ENCODE results near the gene USP27X. TPM values are rescaled to one million over a fixed set of nuclear protein-coding genes. Genes with fewer than 3 reads are reported as not detected.

USP27X gene
- total and polyA plus RNA-seq, 2 donors from 2014 or later: 3.3 to 4.3 TPM

DNA sequence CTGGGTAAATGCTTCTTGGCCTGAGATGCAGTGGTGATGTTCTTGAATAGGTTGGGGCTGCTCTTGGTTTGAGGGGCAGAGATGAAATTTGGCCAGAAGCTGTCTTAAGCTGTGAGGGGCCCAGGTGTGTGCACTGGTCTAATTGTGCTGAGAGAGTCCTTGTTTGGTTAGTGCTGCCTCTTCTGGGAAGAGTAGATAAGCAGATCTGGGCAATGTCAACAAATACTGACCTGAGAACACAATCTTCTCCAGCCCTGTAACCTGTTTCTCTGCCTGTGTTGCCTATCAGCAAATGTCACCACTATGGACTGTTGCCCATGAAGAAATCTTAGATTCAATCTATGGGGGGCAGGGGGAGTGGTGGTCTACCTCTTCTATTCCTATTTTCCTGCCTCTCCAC, 17.2 kb upstream of the USP27X start:
- intact Hi-C loops (cut with DNase I): no loop called here
- Histone ChIP-seq H3K4me1 (ENCODE audit: control insufficient read depth in 2 of 3, insufficient read depth in 2 of 3, low read depth in 1 of 3, low read length in 3 of 3) (no peaks in the 10 kb centered on the region), H3K9me3 (ENCODE audit: control insufficient read depth in 2 of 3, insufficient read depth in 1 of 3, low read length in 3 of 3) (no peaks in the 10 kb centered on the region), H3K27me3 (ENCODE audit: control insufficient read depth, insufficient read depth, low read length) (no peaks in the 10 kb centered on the region), H3K9ac (ENCODE audit: low read length in 3 of 3) (no peak overlapping the region), H3K36me3 (ENCODE audit: control insufficient read depth in 2 of 3, insufficient read depth in 3 of 3, low read length in 3 of 3) (no peaks in the 10 kb centered on the region), H3K27ac (ENCODE audit: low read depth in 2 of 2, low read length in 2 of 2) (no peak overlapping the region), H3K4me3 (ENCODE audit: low read length in 3 of 3) (no peak overlapping the region)
- no peak for DNase-seq
- TF ChIP-seq, protein P1, sequence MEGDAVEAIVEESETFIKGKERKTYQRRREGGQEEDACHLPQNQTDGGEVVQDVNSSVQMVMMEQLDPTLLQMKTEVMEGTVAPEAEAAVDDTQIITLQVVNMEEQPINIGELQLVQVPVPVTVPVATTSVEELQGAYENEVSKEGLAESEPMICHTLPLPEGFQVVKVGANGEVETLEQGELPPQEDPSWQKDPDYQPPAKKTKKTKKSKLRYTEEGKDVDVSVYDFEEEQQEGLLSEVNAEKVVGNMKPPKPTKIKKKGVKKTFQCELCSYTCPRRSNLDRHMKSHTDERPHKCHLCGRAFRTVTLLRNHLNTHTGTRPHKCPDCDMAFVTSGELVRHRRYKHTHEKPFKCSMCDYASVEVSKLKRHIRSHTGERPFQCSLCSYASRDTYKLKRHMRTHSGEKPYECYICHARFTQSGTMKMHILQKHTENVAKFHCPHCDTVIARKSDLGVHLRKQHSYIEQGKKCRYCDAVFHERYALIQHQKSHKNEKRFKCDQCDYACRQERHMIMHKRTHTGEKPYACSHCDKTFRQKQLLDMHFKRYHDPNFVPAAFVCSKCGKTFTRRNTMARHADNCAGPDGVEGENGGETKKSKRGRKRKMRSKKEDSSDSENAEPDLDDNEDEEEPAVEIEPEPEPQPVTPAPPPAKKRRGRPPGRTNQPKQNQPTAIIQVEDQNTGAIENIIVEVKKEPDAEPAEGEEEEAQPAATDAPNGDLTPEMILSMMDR (IDR thresholded peaks at IDR 0.05; ENCODE audit: borderline replicate concordance, extremely low read depth, insufficient read depth): no peak
- no peak for FAIRE-seq

DNA sequence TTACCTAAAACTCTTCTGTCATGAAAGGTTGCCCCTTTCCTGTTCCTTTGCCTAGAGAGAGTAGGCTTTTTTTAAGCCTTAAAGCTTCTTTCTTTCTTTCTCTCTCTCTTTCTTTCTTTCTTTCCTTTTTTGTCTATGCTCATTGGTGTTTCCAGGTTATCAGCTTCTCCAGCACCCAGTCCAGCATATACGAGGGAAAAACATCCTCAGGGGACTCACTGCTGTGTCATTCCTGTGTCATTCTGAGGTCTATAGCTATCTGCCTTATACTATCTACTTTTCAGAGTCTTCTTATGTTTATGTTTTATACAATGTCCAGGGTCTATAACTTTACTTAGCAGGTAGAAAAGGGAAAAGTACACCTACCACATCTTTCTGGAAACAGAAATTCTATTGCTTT, 10.5 kb upstream of the USP27X start:
- no peak overlapping the region for H3K4me3 ChIP-seq (ENCODE audit: low read length in 3 of 3)
- no peaks in the 10 kb centered on the region for H3K4me1 ChIP-seq (ENCODE audit: control insufficient read depth in 2 of 3, insufficient read depth in 2 of 3, low read depth in 1 of 3, low read length in 3 of 3)
- DNase-seq: no peak
- H3K27ac ChIP-seq (ENCODE audit: low read depth in 2 of 2, low read length in 2 of 2): no peak overlapping the region
- FAIRE-seq: no peak
- H3K36me3 ChIP-seq (ENCODE audit: control insufficient read depth in 2 of 3, insufficient read depth in 3 of 3, low read length in 3 of 3): no peaks in the 10 kb centered on the region
- intact Hi-C loops (cut with DNase I): no loop called here
- H3K9me3 ChIP-seq (ENCODE audit: control insufficient read depth in 2 of 3, insufficient read depth in 1 of 3, low read length in 3 of 3): no peaks in the 10 kb centered on the region
- H3K9ac ChIP-seq (ENCODE audit: low read length in 3 of 3): no peak overlapping the region
- TF ChIP-seq, protein P1 (IDR thresholded peaks at IDR 0.05; ENCODE audit: borderline replicate concordance, extremely low read depth, insufficient read depth): no peak
- no peaks in the 10 kb centered on the region for H3K27me3 ChIP-seq (ENCODE audit: control insufficient read depth, insufficient read depth, low read length)

DNA sequence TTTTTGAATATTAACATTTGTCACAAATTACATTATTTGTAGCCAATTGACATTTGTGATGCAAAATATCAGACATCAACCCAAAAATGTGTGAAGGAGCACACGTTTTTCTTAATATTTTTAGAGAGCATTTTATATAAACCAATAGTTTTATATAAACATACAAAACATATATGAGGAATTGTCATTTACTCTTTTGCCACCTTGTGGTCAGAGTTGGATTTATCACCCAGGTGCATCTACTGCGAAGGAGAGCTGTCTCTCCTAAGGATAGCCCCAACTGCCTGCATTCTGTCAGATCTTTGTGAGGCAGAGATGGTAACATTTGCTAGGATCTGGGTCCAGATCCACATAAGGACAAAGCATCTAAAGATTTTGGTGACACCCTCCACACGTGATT, 2.5 kb upstream of the USP27X start:
- no peak overlapping the region for H3K4me3 ChIP-seq (ENCODE audit: low read length in 3 of 3)
- intact Hi-C loops (cut with DNase I): no loop called here
- no peak overlapping the region for H3K27ac ChIP-seq (ENCODE audit: low read depth in 2 of 2, low read length in 2 of 2)
- no peaks in the 10 kb centered on the region for H3K9me3 ChIP-seq (ENCODE audit: control insufficient read depth in 2 of 3, insufficient read depth in 1 of 3, low read length in 3 of 3)
- no peak overlapping the region for H3K9ac ChIP-seq (ENCODE audit: low read length in 3 of 3)
- H3K27me3 ChIP-seq (ENCODE audit: control insufficient read depth, insufficient read depth, low read length): no peaks in the 10 kb centered on the region
- DNase-seq: peak in 2 of 5 donors; percentile 49 to 56
- peak; percentile 93 for FAIRE-seq
- TF ChIP-seq, protein P1 (IDR thresholded peaks at IDR 0.05; ENCODE audit: borderline replicate concordance, extremely low read depth, insufficient read depth): peak; percentile 45
- peaks cover 0 to 5% (median 5%) of the 10 kb centered on the region in 3 donors for H3K4me1 ChIP-seq (ENCODE audit: control insufficient read depth in 2 of 3, insufficient read depth in 2 of 3, low read depth in 1 of 3, low read length in 3 of 3)
- peaks cover 0 to 2% (median 0%) of the 10 kb centered on the region in 3 donors for H3K36me3 ChIP-seq (ENCODE audit: control insufficient read depth in 2 of 3, insufficient read depth in 3 of 3, low read length in 3 of 3)

Measured in kidney (tissue), 14 donors.